Subcutaneous abdominal adipose tissue (tissue), 5 donors: ENCODE data around the gene ELMO1.
"Not testable (repeated sequence)": the region's sequence is repeated elsewhere in the genome, so short reads cannot be mapped to it uniquely, and the experiment has no call there.

Experiments used
- H3K27ac ChIP-seq: one replicate; pipeline ENCODE4 v1.7.0; 2013; ENCODE audit warnings: low read depth, mild to moderate bottlenecking, inconsistent platforms, low read length, moderate library complexity
- H3K27me3 ChIP-seq, 5 donors: one replicate each; pipeline ENCODE4 v1.7.0; 2013; ENCODE audit warnings: low read length in 5 of 5, inconsistent platforms in 1 of 5; ENCODE audit not compliant: control insufficient read depth in 5 of 5, insufficient read depth in 4 of 5
- H3K36me3 ChIP-seq, 5 donors: one replicate each; pipeline ENCODE4 v1.7.0; 2013; ENCODE audit warnings: low read length in 5 of 5; ENCODE audit not compliant: control insufficient read depth in 5 of 5, insufficient read depth in 5 of 5
- H3K4me1 ChIP-seq, 5 donors: one replicate each; pipeline ENCODE4 v1.7.0; 2013; ENCODE audit warnings: low read length in 5 of 5, mild to moderate bottlenecking in 3 of 5, moderate library complexity in 1 of 5; ENCODE audit not compliant: control insufficient read depth in 5 of 5, insufficient read depth in 5 of 5
- H3K4me3 ChIP-seq, 5 donors: one replicate each; pipeline ENCODE4 v1.7.0; 2013; ENCODE audit warnings: low read length in 5 of 5, low read depth in 1 of 5
- H3K9ac ChIP-seq, 5 donors: one replicate each; pipeline ENCODE4 v1.7.0; 2013; ENCODE audit warnings: low read length in 5 of 5, mild to moderate bottlenecking in 4 of 5, moderate library complexity in 3 of 5
- H3K9me3 ChIP-seq, 5 donors: one replicate each; pipeline ENCODE4 v1.7.0; 2013; ENCODE audit warnings: low read length in 5 of 5; ENCODE audit not compliant: control insufficient read depth in 5 of 5
- donor health status: healthy.
- donor health status: healthy.
- donor health status: healthy.
- donor health status: healthy.
- donor health status: healthy.

The ELMO1 gene

DNA sequence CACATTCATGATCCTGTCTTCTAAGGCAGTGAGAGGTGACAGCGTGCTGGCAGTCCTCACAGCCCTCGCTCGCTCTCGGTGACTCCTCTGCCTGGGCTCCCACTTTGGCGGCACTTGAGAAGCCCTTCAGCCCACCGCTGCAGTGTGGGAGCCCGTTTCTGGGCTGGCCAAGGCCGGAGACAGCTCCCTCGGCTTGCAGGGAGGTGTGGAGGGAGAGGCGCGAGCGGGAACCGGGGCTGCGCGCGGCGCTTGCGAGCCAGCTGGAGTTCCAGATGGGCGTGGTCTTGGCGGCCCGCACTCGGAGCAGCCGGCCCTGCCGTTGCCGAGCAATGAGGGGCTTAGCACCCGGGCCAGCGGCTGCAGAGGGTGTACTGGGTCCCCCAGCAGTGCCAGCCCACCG, 475.1 kb downstream of the ELMO1 start:
- H3K36me3 ChIP-seq, H3K9ac ChIP-seq, H3K27ac ChIP-seq, H3K4me3 ChIP-seq, H3K27me3 ChIP-seq, H3K9me3 ChIP-seq: not testable (repeated sequence)
- H3K4me1 ChIP-seq = peaks cover 2 to 25% (median 7%) of the 10 kb centered on the region in 5 donors

DNA sequence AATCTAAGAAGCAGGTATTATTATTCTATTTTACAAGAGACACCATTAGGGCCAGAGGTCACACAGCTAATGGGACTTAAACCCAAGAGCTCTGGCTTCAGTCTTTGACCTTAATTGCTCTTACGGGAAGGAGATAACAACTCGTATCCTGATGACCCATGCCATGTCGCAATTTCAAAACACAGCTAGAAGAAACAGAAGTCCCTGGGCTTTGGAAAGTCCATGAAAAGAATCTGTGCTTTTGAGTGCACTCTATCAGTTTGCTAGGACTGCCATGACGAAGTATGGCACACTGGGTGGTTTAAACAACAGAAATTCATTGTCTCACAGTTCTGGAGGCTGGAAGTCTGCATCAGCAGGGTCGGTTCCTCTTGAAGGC, 476.5 kb downstream of the ELMO1 start:
- peaks cover 0 to 3% (median 0%) of the 10 kb centered on the region in 5 donors for H3K27me3 ChIP-seq
- no peak overlapping the region for H3K9ac ChIP-seq
- no peaks in the 10 kb centered on the region for H3K9me3 ChIP-seq
- peaks cover 2 to 28% (median 7%) of the 10 kb centered on the region in 5 donors for H3K4me1 ChIP-seq
- H3K4me3 ChIP-seq = no peak overlapping the region
- H3K36me3 ChIP-seq = no peaks in the 10 kb centered on the region
- H3K27ac ChIP-seq = no peak overlapping the region

DNA sequence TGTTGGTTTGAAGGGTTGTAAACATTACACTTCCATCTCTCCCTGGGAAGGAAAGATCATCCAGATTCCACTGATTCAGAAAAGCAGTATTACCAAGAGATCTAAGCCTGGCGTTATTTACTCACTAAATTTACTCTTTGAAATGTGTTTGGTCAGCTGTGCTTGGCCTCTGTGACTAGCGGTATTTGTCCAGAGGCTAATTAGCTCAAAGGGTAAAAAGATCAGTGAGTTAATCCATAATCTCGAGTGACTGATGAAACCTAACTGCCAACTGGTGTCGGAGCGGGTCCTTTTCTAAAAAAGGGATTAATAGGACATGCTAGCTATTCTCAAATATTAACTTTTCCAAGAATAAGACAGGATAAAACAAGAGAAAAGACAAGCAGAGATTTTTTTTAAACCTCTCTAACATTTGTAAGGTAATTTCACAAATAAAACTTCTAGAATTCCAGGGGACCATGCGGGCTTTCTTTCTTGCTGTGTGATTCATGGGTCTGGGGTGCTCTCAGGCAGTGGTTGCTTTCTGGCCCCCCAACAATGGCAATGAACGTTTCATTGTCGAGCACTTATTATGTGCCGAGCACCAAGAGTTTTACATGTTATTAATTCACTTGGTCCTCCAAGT, 477.0 kb downstream of the ELMO1 start:
- peaks cover 0 to 3% (median 0%) of the 10 kb centered on the region in 5 donors for H3K27me3 ChIP-seq
- H3K9ac ChIP-seq = no peak overlapping the region
- peaks cover 2 to 32% (median 7%) of the 10 kb centered on the region in 5 donors for H3K4me1 ChIP-seq
- no peaks in the 10 kb centered on the region for H3K36me3 ChIP-seq
- H3K9me3 ChIP-seq = no peaks in the 10 kb centered on the region
- no peak overlapping the region for H3K4me3 ChIP-seq
- no peak overlapping the region for H3K27ac ChIP-seq

DNA sequence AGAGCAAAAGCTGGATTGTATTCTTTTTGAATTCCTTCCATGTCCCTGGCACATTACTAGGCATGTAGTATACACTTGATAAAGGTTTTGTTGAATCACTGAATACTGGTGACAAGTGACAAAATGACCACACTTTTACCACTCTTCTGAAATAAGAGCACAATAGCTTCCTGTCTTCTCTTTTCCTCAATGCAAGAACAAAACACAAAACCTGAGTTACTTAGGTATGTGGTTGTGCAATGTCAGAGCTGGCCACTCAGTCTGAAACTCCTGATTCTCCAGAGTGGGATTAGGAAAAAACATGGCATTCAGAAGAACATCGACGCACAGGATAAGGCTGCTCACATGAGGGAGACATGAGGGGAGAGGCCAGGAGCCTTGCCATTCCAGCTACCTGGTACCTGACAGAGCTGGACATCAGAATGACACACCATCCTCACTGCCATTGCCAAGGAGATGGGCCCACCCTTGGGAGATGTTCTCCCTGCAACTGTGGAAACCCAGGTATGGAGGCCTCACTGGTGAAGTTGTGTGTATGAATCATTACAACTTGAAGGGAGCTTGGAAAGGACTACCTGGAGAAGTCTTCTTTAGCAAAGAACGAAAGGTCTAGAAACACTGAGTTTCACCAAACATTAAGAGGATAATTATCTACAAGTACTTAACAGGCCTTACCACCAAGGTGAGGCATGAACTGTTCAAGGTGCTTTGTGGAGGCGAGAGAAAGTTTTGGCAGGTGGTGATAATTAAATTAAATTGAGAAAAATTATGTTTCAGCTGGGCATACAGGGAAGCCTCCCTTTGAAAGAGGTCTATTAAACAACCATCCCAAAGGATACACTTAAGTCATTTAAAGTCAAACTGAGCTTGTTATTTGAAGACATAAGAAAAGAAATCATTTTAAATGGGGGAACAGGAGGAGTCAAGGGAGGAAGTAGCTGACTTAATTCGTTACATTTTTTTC, 477.8 kb downstream of the ELMO1 start:
- Histone ChIP-seq H3K27me3 (peaks cover 0 to 3% (median 0%) of the 10 kb centered on the region in 5 donors), H3K36me3 (no peaks in the 10 kb centered on the region), H3K9me3 (no peaks in the 10 kb centered on the region), H3K9ac (no peak overlapping the region), H3K4me1 (peaks cover 2 to 35% (median 7%) of the 10 kb centered on the region in 5 donors), H3K4me3 (no peak overlapping the region), H3K27ac (no peak overlapping the region)

DNA sequence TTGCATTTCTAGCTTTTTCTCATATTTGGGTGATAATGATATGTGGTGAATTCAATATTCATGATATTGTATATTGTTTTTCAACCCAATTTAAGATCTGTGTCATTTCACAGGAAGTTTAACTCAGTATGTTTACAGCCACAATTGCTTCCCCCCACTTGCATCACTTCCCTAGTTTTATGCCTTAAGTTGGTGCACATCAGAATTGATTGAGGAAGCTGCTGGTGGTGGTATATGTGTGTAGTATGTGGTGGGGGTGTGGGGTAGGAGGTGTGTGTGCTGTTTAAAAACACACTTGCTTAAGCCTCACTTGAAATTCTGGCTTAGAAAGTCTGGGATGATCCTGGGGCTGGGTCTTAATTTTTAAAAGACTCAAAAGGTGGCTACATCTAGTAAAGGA, 479.3 kb downstream of the ELMO1 start:
- Histone ChIP-seq H3K4me3 (no peak overlapping the region), H3K9me3 (no peaks in the 10 kb centered on the region), H3K36me3 (no peaks in the 10 kb centered on the region), H3K4me1 (peaks cover 2 to 35% (median 7%) of the 10 kb centered on the region in 5 donors), H3K27ac (no peak overlapping the region), H3K9ac (no peak overlapping the region), H3K27me3 (peaks cover 0 to 3% (median 0%) of the 10 kb centered on the region in 5 donors)

DNA sequence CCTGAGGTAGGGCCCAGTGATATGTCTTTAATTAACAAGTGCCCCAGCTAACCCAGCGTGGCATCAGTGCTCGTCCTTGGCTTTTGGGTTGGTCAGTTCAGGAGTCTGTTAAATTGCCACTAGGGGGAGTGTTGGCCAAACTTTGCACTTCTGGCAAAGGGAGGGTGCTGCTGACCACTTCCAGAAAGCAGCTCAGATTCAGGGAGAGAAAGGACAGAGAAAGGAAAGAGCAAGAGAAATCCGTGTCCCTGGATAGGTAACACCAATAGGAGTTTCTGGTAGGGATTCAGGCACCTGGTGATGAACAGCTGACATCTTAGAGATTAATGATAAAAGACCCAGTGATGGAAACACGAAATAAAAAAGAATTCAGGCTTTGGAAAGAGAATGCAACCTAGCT, 481.3 kb downstream of the ELMO1 start:
- H3K27me3 ChIP-seq = peaks cover 0 to 3% (median 0%) of the 10 kb centered on the region in 5 donors
- no peaks in the 10 kb centered on the region for H3K9me3 ChIP-seq
- no peaks in the 10 kb centered on the region for H3K36me3 ChIP-seq
- no peak overlapping the region for H3K4me3 ChIP-seq
- H3K27ac ChIP-seq = no peak overlapping the region
- no peak overlapping the region for H3K9ac ChIP-seq
- H3K4me1 ChIP-seq = peaks cover 2 to 33% (median 6%) of the 10 kb centered on the region in 5 donors

DNA sequence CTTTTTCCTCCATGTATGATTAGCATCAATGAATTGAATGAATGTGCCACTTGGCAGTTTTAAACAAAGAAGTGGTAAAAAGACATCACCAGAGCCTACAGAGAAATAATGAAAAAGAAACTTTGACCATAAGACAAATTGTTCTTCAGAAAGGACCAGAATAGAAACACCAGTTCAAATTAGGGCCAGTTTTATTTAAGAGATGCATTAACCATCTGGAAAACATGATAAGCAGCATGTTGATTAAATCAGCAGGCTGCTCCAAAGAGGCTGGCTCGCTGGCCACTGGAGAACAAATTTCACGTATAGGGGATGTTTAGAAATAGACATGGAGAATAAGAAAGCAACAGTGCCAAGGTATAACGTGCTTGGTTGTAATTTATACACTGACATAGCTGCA, 482.0 kb downstream of the ELMO1 start:
- Histone ChIP-seq H3K9me3 (no peaks in the 10 kb centered on the region), H3K4me1 (peaks cover 0 to 26% (median 0%) of the 10 kb centered on the region in 5 donors), H3K9ac (no peak overlapping the region), H3K27ac (no peak overlapping the region), H3K27me3 (peaks cover 0 to 3% (median 0%) of the 10 kb centered on the region in 5 donors), H3K36me3 (no peaks in the 10 kb centered on the region), H3K4me3 (no peak overlapping the region)

DNA sequence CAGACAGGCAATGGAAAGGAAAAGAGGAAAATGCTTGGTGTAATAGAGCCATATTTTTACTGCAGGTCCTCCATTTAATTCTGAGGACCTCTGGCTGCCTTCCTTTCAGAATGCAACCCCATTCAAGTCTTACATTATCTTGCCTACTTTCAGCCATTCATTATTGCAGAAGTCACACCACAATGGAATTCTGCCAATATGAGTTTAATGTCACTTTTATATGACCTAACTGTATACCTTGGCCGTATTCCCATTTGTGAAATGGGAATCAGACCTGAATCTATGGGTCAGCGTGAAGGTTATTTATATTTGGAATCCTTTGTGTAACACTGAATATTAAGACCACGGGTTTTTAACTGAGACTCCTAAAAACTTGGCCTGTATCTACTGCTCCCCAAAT, 482.6 kb downstream of the ELMO1 start:
- Histone ChIP-seq H3K27ac (no peak overlapping the region), H3K9ac (no peak overlapping the region)

DNA sequence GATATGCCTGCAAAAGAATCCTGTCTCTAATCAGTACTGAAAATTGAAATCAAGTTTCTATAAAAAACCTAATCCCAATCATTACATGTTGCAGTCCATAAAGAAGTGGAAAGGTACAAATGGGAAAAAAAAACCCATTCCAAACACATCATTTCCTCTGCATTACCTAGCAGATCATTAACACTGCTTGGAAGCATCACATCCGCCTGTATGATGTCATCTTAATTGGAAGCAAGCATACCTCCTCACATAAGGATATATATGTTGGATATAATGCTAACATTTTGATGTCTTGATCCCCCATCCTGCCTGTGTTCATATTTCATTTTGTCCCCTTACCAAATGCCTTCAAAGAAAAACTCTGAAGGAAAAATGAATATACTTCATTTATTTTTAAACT, 483.0 kb downstream of the ELMO1 start:
- Histone ChIP-seq H3K4me1 (peaks cover 0 to 16% (median 0%) of the 10 kb centered on the region in 5 donors), H3K4me3 (no peak overlapping the region), H3K9me3 (no peaks in the 10 kb centered on the region), H3K9ac (no peak overlapping the region), H3K36me3 (no peaks in the 10 kb centered on the region), H3K27me3 (peaks cover 0 to under 1% (median 0%) of the 10 kb centered on the region in 5 donors), H3K27ac (no peak overlapping the region)

More for the DNA sequence above, 482.6 kb downstream of the ELMO1 start:
- H3K9me3 ChIP-seq = no peaks in the 10 kb centered on the region
- H3K4me1 ChIP-seq = peaks cover 0 to 20% (median 0%) of the 10 kb centered on the region in 5 donors
- H3K4me3 ChIP-seq = no peak overlapping the region
- H3K27me3 ChIP-seq = peaks cover 0 to 3% (median 0%) of the 10 kb centered on the region in 5 donors
- no peaks in the 10 kb centered on the region for H3K36me3 ChIP-seq

- Histone ChIP-seq H3K4me1 (peaks cover 0 to 11% (median 0%) of the 10 kb centered on the region in 5 donors), H3K36me3 (no peaks in the 10 kb centered on the region), H3K9me3 (no peaks in the 10 kb centered on the region), H3K27me3 (no peaks in the 10 kb centered on the region), H3K9ac (no peak overlapping the region), H3K27ac (no peak overlapping the region), H3K4me3 (no peak overlapping the region)
These were observed 484.4 kb downstream of the ELMO1 start for GRCh38 chr7:36964297-36964696.
